ENCODE data around the gene LRRC75A. TPM values are rescaled to one million over a fixed set of nuclear protein-coding genes. Genes with fewer than 3 reads are reported as not detected.
"Not testable (repeated sequence)": the region's sequence is repeated elsewhere in the genome, so short reads cannot be mapped to it uniquely, and the experiment has no call there.

LRRC75A gene
- total RNA-seq, 1 donor from 2014 or later: 0.98 TPM

DNA sequence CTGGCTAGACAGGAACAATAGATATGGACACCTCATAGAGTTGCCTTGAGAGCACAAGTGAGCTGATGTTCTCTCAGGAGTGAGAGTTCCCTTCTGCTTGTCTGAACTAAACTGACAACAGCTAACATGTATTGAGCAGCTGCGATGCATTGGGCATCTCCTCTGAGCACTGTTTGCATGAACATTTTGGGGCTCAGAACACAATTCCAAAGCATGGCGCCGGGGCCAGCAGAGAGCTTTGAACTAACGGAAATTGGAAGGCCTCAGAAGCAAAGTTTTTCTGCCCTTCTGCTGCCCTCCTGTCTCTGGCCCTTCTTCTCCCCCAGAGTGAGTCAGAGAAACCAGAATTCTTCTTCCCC is 38.5 kb downstream of the LRRC75A start:
- Mint-ChIP-seq H3K4me3 (no peak overlapping the region), H3K27ac (no peak overlapping the region), H3K9me3 (no peaks in the 10 kb centered on the region), H3K36me3 (ENCODE audit: low read depth) (peaks cover 19% of the 10 kb centered on the region), H3K27me3 (no peaks in the 10 kb centered on the region), H3K4me1 (no peaks in the 10 kb centered on the region)
- DNase-seq (no peak), ATAC-seq (ENCODE audit: low read depth) (no peak)
- intact Hi-C loops (cut with micrococcal nuclease): loop anchor here (1.0 to 2.0 kb wide), 3 partner anchors 67 to 136 kb away; no protein-coding TSS in a partner anchor
- ChIA-PET POLR2A (interaction anchor here (1.6 kb wide), 1 partner anchor 15 kb away, joined by 6 read pairs; no protein-coding TSS in a partner anchor), CTCF (interaction anchor here (0.6 to 4.2 kb wide), 11 partner anchors 10 to 136 kb away, joined by 3 to 27 read pairs (median 5); no protein-coding TSS in a partner anchor)
- TF ChIP-seq CTCF (IDR thresholded peaks at IDR 0.05): no peak

DNA sequence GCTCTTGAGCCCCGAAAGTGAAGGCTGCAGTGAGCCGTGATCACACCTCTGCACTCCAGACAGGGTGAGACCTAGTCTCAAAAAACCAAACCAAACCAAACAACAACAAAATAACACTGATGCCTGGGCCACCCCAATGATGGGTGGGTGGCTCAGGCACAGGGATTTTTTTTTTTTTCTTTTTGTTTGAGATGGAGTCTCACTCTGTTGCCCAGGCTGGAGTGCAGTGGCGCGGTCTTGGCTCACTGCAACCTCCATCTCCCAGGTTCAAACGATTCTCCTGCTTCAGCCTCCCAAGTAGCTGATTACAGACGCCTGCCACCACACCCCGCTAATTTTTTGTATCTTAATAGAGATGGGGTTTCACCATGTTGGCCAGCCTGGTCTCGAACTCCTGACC is 39.7 kb downstream of the LRRC75A start:
- intact Hi-C loops (cut with micrococcal nuclease): loop anchor here (2.0 kb wide), 1 partner anchor 65 kb away; no protein-coding TSS in a partner anchor
- H3K27me3 Mint-ChIP-seq; DNase-seq; H3K4me3 Mint-ChIP-seq; H3K27ac Mint-ChIP-seq; H3K9me3 Mint-ChIP-seq; ATAC-seq (ENCODE audit: low read depth); H3K4me1 Mint-ChIP-seq: not testable (repeated sequence)
- H3K36me3 Mint-ChIP-seq (ENCODE audit: low read depth): peaks cover 31% of the 10 kb centered on the region
- CTCF ChIA-PET: interaction anchor here (2.1 to 4.2 kb wide), 3 partner anchors 12 to 69 kb away, joined by 6 to 27 read pairs (median 23); no protein-coding TSS in a partner anchor
- POLR2A ChIA-PET: interaction anchor here (0.5 kb wide), 1 partner anchor 786 kb away, joined by 4 read pairs; no protein-coding TSS in a partner anchor

- POLR2A ChIA-PET: interaction anchor here (0.5 to 0.6 kb wide), 2 partner anchors 34 to 81 kb away, joined by 3 to 8 read pairs; no protein-coding TSS in a partner anchor
- DNase-seq (no peak), ATAC-seq (ENCODE audit: low read depth) (no peak)
- Mint-ChIP-seq H3K36me3 (ENCODE audit: low read depth) (peaks cover 49% of the 10 kb centered on the region), H3K9me3 (no peaks in the 10 kb centered on the region), H3K4me1 (peaks cover 2% of the 10 kb centered on the region), H3K27ac (peak overlapping the region; percentile 31), H3K27me3 (no peaks in the 10 kb centered on the region), H3K4me3 (no peak overlapping the region)
- TF ChIP-seq CTCF (IDR thresholded peaks at IDR 0.05): no peak
- intact Hi-C loops (cut with micrococcal nuclease): no loop called here
- CTCF ChIA-PET: interaction anchor here (2.1 to 2.4 kb wide), 2 partner anchors 70 to 86 kb away, joined by 9 to 15 read pairs; no protein-coding TSS in a partner anchor
Measured at GRCh38 chr17:16450028-16450427, 42.0 kb downstream of the LRRC75A start.

DNA sequence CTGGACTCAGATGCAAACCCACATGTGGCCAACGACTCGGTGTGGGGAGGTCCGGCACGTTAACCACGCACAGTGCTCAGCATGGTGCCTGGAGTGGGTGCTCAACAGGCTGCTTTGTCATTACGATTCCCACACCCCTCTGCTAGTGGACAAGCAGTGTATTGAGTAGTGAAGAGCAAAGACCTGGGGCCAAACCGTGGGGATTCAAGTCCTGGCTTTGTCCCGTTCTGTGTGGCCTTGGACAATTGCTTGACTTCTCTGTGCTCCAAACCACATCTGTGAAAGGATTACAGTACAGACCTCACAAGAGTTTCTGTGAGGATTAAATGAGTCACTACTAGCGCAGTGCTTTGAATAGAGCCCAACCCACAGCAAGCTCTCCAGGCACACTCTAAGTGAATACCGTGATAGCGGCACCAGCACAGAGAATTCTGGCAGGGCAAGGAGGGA is 42.8 kb downstream of the LRRC75A start:
- no peaks in the 10 kb centered on the region for H3K9me3 Mint-ChIP-seq
- ChIA-PET CTCF (interaction anchor here (2.4 kb wide), 1 partner anchor 85 kb away, joined by 9 read pairs; no protein-coding TSS in a partner anchor), POLR2A (interaction anchor here (0.9 kb wide), 1 partner anchor 69 kb away, joined by 4 read pairs; the partner anchor contains the start of gene UBB)
- H3K27me3 Mint-ChIP-seq: no peaks in the 10 kb centered on the region
- no peak overlapping the region for H3K4me3 Mint-ChIP-seq
- no peak for TF ChIP-seq CTCF (IDR thresholded peaks at IDR 0.05)
- intact Hi-C loops (cut with micrococcal nuclease): no loop called here
- ATAC-seq (ENCODE audit: low read depth) (no peak), DNase-seq (no peak)
- peaks cover 4% of the 10 kb centered on the region for H3K4me1 Mint-ChIP-seq
- H3K27ac Mint-ChIP-seq: no peak overlapping the region
- H3K36me3 Mint-ChIP-seq (ENCODE audit: low read depth): peaks cover 54% of the 10 kb centered on the region

DNA sequence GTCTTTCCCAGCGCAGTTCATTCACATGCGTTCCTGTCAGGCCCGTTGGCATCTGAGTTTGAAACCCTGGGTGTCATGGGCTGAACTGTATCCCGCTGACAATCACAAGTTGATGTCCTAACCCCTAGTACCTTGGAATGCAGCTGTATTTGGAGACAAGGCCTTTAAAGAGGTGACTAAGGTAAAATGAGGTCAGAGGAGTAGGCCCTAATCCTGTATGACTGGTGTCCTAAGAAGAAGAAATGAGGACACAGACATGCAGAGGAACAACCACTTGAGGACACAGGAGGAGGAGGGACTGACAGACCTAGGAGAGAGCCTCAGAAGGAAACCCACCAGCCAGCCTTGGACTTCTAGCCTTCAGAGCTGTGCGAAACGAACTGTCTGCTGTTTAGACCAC is 43.5 kb downstream of the LRRC75A start:
- no peaks in the 10 kb centered on the region for H3K9me3 Mint-ChIP-seq
- TF ChIP-seq CTCF (IDR thresholded peaks at IDR 0.05): no peak
- H3K27ac Mint-ChIP-seq: no peak overlapping the region
- no peak for ATAC-seq (ENCODE audit: low read depth)
- POLR2A ChIA-PET: interaction anchor here (0.9 kb wide), 1 partner anchor 68 kb away, joined by 4 read pairs; the partner anchor contains the start of gene UBB
- DNase-seq: no peak
- intact Hi-C loops (cut with micrococcal nuclease): no loop called here
- peaks cover 5% of the 10 kb centered on the region for H3K4me1 Mint-ChIP-seq
- no peak overlapping the region for H3K4me3 Mint-ChIP-seq
- H3K27me3 Mint-ChIP-seq: no peaks in the 10 kb centered on the region
- CTCF ChIA-PET: no interaction called here
- H3K36me3 Mint-ChIP-seq (ENCODE audit: low read depth): peaks cover 59% of the 10 kb centered on the region

All from activated B cell treated with CpG ODN at 0.5 μM for 24 hours (primary cell).